HG02840 (cell line): Measurements from ENCODE around the gene CDA.
A peak's percentile ranks its signal among the peaks of the same experiment; 100 is the strongest.

Experiments used
- ATAC-seq: cut with Tn5 transposase; IDR thresholded peaks from one replicate; pipeline ENCODE4 v1.9.1; 2021; ENCODE audit warnings: mild to moderate bottlenecking, moderate library complexity, moderate number of reproducible peaks; ENCODE audit not compliant: unreplicated experiment, low FRiP score

CDA gene

GRCh38 chr1:20643080-20643479, 54.2 kb downstream of the CDA start:
- ATAC-seq = no peak

GRCh38 chr1:20644416-20644815, 55.5 kb downstream of the CDA start:
- no peak for ATAC-seq

- no peak for ATAC-seq
Measured at GRCh38 chr1:20645414-20645813, 56.5 kb downstream of the CDA start.

GRCh38 chr1:20648438-20648837, 59.5 kb downstream of the CDA start:
- no peak for ATAC-seq

DNA sequence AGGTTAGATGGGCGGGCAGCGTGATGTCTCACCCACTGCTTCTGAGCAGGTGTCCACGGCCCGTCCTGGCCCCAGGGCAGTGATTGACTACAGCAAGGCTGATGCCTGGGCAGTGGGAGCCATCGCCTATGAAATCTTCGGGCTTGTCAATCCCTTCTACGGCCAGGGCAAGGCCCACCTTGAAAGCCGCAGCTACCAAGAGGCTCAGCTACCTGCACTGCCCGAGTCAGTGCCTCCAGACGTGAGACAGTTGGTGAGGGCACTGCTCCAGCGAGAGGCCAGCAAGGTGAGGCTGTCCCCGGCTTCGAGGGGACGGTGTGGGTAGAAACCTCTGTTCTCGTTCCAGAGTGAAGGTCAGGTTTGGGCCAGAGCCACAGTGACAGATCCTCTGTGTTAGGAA, 60.0 kb downstream of the CDA start:
- ATAC-seq = no peak

- no peak for ATAC-seq
Measured at GRCh38 chr1:20652300-20652699, 63.4 kb downstream of the CDA start.

DNA sequence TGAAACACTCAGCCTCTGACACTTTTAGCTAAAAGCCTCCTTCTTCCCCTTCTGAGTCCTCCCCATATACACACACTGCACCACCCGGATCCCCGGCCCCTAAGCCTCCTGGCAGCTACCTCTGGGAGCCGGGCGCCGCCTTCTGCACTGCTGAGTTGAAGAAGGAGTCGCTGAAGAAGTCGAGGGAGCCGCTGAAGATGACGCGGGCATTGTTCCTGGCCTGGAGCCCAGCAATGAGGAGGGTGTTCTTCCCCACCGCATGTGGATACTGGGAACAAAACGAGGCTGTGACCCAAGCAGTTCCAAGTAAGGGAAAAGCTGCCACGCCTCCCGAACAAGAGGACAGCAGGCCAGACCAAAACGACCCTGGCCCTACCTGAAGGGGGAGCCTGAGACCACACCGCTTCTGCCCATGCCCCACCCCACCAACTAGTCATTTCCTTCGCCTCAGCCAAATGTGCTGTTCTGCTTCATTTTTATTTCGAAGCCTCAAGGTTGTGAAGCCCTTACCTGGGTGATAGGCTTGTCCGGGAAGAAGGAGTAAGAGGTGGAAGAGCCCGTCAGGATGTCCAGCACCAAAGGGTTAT, 65.3 kb downstream of the CDA start:
- no peak for ATAC-seq

GRCh38 chr1:20657024-20657423, 68.1 kb downstream of the CDA start:
- ATAC-seq = no peak

DNA sequence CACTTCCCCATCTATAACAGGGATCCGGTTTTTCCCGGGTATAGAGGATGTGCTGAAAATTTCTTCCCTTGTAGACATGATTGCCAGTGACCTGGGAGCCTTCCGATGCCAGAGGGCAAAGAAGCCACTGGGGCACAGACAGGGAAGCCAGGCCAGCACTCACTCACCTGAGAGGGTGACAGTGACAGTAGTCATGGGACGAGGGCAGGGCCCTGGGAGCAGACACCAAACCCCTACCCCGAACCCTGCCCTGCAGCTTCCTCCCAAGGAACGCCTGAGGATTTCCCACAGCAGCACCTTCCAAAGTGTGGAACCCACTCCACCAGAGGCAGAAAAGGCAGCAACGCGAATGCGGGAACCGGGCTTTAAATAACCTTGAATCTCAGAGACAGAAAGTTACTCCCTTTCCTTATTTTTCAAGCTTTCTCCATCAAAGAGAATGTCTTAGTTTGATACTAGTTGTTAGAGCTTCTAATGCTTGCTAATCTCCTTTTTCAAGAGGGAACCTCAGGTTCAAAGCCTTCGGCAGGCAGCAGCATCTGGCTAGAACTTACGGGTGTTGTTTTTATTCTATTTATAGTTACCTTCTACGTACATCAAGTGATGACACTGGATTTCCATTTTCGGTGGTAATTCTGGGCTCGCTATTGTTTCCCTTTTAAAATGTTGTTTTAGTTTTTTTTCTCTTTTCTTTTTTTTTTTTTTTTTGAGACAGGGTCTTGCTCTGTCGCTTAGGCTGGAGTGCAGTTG, 69.4 kb downstream of the CDA start:
- ATAC-seq = no peak

GRCh38 chr1:20660363-20660762, 71.5 kb downstream of the CDA start:
- no peak for ATAC-seq

- ATAC-seq = peak; percentile 2
Measured at GRCh38 chr1:20660847-20661206, 71.9 kb downstream of the CDA start.

DNA sequence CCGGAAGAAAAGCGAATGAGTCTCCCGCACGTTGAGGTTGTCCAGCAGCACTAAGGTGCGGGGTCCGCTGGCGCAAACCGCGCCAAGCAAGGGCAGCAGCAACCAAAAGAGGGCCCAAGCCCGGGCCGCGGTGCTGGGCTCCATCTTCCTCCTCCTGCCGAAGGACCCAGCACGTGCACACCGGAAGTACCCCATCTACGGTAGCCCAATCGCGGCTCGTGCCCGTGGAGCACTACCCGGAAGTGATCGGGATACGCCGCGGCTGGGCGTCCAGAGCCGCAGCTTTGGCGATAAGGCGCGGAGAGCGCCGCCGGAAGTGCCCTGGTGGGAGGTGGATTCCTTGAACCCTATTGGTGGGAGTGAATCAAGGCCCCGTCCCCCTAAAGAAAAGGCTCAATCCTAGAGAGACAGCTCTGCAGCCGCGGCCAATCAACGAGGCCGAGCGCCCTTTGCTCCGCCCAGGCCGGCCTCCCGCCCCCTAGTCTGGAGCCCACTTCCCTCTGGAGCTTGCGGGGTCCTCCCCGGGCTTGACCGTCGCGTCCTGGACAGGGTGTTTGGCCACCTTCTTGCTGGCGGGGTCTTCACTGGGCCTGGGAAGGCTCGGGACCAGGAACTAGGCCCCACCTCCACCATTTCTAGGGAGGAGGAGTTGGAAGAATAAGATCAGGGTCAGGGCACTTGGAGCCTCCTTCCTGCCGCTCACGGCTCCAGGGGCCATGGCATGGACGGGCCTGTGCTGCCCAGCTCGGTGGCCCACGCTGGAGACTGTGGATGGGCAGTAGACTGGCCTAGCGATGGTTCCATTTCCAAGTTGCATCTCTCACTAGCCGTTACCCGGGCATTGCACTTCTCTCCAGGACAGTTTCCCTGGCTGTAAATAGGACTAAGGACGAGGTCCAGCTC, 72.6 kb downstream of the CDA start, which contains the start of gene DDOST:
TSS of gene DDOST (minus strand) at position 163 of the 903 bp plus-strand sequence. CDS start at position 144, 19 bp downstream.
- peak; percentile 98 for ATAC-seq

GRCh38 chr1:20662110-20662475, 73.2 kb downstream of the CDA start:
- no peak for ATAC-seq

GRCh38 chr1:20663365-20663764, 74.5 kb downstream of the CDA start:
- ATAC-seq = no peak

- no peak for ATAC-seq
Measured at GRCh38 chr1:20663969-20664715, 75.2 kb downstream of the CDA start.

- ATAC-seq = no peak
Measured at GRCh38 chr1:20665726-20666125, 76.8 kb downstream of the CDA start.

DNA sequence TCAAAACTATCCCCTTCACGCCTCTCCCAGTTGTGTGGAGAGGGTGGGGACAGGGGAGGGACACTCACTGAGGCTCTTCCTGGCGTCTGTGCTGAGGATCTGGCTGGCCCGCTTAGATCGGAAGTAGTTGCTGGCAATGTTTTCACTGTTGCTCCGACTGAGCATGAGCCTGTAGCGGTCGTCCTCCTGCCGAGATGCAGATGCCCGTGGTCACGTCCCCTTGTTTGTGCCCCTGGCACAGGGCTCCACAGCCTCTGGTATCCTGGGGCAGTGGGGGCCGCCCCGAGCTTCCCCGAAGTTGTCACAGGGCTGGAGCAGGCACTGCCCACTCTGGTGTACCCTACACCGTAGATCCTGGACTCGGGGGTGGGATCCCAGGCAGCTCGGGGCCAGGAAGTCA, 77.2 kb downstream of the CDA start:
- no peak for ATAC-seq

DNA sequence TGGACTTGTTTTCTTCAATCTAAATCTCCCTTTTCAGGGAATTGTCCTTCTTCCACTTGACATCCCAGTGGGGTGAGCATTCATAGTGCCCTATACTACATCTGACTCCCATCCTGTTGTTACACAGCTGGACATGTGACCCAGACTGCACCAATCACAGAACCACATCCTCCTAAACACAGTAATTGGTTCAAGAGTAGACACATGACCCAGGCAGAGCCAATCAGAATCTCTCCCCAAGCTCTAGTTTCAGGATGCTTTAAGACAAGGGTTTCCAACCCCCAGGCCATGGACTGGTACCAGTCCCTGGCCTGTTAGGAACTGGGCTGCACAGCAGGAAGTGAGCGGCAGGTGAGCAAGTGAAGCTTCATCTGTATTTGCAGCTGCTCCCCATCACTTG, 77.9 kb downstream of the CDA start:
- ATAC-seq = no peak
